ENCODE data around the gene ATXN7L1.

DNA sequence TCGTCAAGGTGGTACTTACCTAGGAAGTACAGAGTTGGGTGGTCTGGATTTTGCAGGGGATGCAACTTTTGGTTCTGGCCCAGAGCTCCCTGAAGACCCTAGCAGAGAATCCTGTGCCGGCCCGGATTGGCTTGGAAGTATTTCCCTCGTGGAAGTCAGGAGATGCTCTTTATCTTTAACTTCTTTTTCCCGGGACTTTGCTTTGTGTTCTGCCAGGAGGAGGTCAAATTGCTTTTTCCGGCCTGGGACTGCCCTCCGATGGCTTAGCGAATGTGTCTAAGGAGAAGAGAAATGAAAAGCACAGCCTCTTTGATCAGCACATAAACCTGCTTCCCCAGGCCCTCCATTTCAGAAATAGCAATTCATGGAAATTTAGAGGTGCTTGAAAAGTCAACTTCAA is 238.1 kb downstream of the ATXN7L1 start:
- TF ChIP-seq POLR2AphosphoS5 (IDR thresholded peaks at IDR 0.05; ENCODE audit: low read depth, low read length): no peak
- TF ChIP-seq POLR2A (IDR thresholded peaks at IDR 0.05; ENCODE audit: low read depth, low read length): no peak
